Endothelial cell of umbilical vein (primary cell): ENCODE measurements around the gene KRT15.

Experiments
- CTCF ChIP-seq, 2 donors: IDR thresholded peaks; 1 replicate in 1 of 2; 2 replicates in 1 of 2; pipeline ENCODE4 v1.5.1; 2011; ENCODE audit warnings: low read length in 2 of 2, mild to moderate bottlenecking in 2 of 2, moderate library complexity in 2 of 2, control low read depth in 1 of 2, inconsistent platforms in 1 of 2, low read depth in 1 of 2; ENCODE audit not compliant: insufficient read depth in 1 of 2; ENCODE audit errors: extremely low read depth in 1 of 2
- POLR2A ChIP-seq: IDR thresholded peaks from 2 replicates; pipeline ENCODE4 v1.6.1; 2012; ENCODE audit warnings: low read depth, mild to moderate bottlenecking, control low read depth, low read length
- POLR2AphosphoS5 ChIP-seq: IDR thresholded peaks from 2 replicates; pipeline ENCODE4 v1.6.1; 2012; ENCODE audit warnings: low read depth, mild to moderate bottlenecking, control low read depth, low read length, moderate library complexity; ENCODE audit not compliant: insufficient read depth

DNA sequence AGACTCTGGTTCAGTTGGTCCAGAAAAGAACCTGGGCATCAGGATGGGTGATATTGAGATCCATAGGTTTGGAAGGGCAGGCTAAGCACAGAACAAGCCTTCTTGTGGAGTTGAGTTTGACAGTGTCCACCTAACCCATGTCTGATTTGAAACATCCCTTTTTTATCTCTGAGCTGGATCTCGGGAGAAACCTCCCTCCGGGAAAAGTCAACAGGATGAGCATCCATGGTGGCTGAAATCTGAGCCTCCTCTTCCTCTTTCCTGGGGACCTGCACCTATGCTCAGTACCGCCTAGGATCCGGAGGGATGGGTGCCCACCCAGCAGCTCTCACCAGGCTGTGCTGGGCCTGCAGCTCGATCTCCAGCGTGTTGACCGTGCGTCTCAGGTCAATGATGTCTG is 54.9 kb downstream of the KRT15 start:
- TF ChIP-seq CTCF (IDR thresholded peaks at IDR 0.05; ENCODE audit: extremely low read depth in 1 of 2, insufficient read depth in 1 of 2, low read depth in 1 of 2, low read length in 2 of 2), result no peak
- TF ChIP-seq POLR2AphosphoS5, result no peak
- TF ChIP-seq POLR2A, result no peak
